Progenitor cell of endocrine pancreas (in vitro differentiated cells): ENCODE measurements around the gene TMC4. TPM values are rescaled to one million over a fixed set of nuclear protein-coding genes. Genes with fewer than 3 reads are reported as not detected.

Experiments
- DNase-seq: peaks from one replicate; pipeline ENCODE4 v3.0.0; 2021; ENCODE audit warnings: low spot score; ENCODE audit not compliant: unreplicated experiment
- H3K27ac Mint-ChIP-seq: 2 replicates; pipeline ENCODE4 v1.8.0; 2021; ENCODE audit warnings: mild to moderate bottlenecking, moderate library complexity, mixed read lengths
- H3K27me3 Mint-ChIP-seq: 2 replicates; pipeline ENCODE4 v1.8.0; 2021; ENCODE audit warnings: mixed read lengths
- H3K36me3 Mint-ChIP-seq: 2 replicates; pipeline ENCODE4 v1.8.0; 2022; ENCODE audit warnings: mixed read lengths; ENCODE audit not compliant: insufficient read depth
- H3K4me1 Mint-ChIP-seq: 2 replicates; pipeline ENCODE4 v1.8.0; 2021; ENCODE audit warnings: low read depth, mixed read lengths
- H3K4me3 Mint-ChIP-seq: 2 replicates; pipeline ENCODE4 v1.8.0; 2021; ENCODE audit warnings: low read depth, mild to moderate bottlenecking, moderate library complexity, mixed read lengths
- H3K9me3 Mint-ChIP-seq: 2 replicates; pipeline ENCODE4 v1.8.0; 2021; ENCODE audit warnings: low read depth, mixed read lengths
- CTCF ChIP-seq: fragments of 200-600 bp; sonication (generic); IDR thresholded peaks from one replicate; pipeline ENCODE4 v1.5.0; 2021; ENCODE audit warnings: antibody characterized with exemption, mild to moderate bottlenecking; ENCODE audit not compliant: unreplicated experiment
- total RNA-seq: library from RNA; stranded (reverse); gene quantifications from 2 replicates; pipeline ENCODE4 v1.2.1, GENCODE V29; 2021

The TMC4 gene
- total RNA-seq, 1 donor from 2014 or later: 125 TPM

DNA sequence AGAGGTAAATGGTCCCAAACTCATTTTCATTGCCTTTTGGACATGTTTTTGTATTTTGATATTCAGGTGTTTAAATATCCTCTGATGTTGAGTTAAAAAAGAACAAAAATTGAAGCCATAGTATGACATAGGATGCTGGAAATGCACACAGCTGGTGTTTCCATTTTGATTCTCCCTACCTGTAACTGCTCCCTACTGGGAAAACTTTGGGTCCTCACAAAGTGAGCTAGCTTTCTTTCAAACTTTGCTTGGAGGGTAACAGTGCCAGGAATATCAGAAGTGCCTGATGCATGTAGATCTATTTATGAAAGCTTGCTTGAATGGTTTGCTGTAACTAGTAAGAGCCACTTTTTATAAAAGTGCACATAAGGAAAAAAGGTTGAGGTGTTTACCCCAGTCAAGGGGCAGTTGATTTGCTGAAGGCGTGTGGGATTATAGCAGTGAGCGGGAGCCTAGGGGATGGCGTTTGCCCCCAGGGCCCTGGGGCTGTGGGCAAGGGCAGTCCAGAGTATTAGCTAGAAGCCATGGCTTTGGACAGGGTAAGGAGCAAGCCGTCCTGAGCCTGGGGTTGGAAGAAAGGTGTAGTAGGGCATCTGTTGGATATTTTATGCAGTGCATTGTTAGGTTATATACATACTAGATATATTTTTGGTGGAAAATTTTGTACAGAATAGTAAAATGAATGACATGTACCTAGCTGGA is 32.0 kb upstream of the TMC4 start:
- Mint-ChIP-seq H3K9me3 (no peaks in the 10 kb centered on the region), H3K4me3 (no peak overlapping the region), H3K4me1 (peaks cover 51% of the 10 kb centered on the region), H3K27me3 (no peaks in the 10 kb centered on the region), H3K27ac (peak overlapping the region; percentile 22), H3K36me3 (peaks cover 31% of the 10 kb centered on the region)
- TF ChIP-seq CTCF: no peak
- no peak for DNase-seq

- peaks cover 36% of the 10 kb centered on the region for H3K4me1 Mint-ChIP-seq
- H3K36me3 Mint-ChIP-seq: peaks cover 31% of the 10 kb centered on the region
- H3K27ac Mint-ChIP-seq: peak overlapping the region; percentile 90
- H3K9me3 Mint-ChIP-seq: no peaks in the 10 kb centered on the region
- H3K4me3 Mint-ChIP-seq: peak overlapping the region; percentile 92
- TF ChIP-seq CTCF: no peak
- H3K27me3 Mint-ChIP-seq: no peaks in the 10 kb centered on the region
- DNase-seq: no peak
Observed at GRCh38 chr19:54203151-54203611, 30.2 kb upstream of the TMC4 start.

DNA sequence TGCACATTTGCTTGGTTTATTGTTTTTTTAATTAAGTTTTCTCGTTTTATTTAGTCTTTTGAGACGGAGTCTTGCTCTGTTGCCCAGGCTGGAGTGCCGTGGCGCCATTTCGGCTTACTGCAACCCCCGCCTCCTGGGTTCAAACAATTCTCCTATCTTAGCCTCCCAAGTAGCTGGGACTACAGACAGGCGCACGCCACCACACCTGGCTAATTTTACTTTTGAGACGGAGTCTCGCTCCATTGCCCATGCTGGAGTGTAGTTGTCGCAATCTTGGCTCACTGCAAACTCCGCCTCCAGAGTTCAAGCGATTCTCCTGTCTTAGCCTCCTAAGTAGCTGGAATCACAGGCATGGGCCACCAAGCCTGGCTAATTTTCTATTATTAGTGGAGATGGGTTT is 29.0 kb upstream of the TMC4 start:
- H3K4me3 Mint-ChIP-seq: peak overlapping the region; percentile 92
- H3K27me3 Mint-ChIP-seq: no peaks in the 10 kb centered on the region
- no peak for DNase-seq
- H3K4me1 Mint-ChIP-seq: peaks cover 32% of the 10 kb centered on the region
- peak overlapping the region; percentile 100 for H3K27ac Mint-ChIP-seq
- no peaks in the 10 kb centered on the region for H3K9me3 Mint-ChIP-seq
- peaks cover 26% of the 10 kb centered on the region for H3K36me3 Mint-ChIP-seq
- no peak for TF ChIP-seq CTCF

DNA sequence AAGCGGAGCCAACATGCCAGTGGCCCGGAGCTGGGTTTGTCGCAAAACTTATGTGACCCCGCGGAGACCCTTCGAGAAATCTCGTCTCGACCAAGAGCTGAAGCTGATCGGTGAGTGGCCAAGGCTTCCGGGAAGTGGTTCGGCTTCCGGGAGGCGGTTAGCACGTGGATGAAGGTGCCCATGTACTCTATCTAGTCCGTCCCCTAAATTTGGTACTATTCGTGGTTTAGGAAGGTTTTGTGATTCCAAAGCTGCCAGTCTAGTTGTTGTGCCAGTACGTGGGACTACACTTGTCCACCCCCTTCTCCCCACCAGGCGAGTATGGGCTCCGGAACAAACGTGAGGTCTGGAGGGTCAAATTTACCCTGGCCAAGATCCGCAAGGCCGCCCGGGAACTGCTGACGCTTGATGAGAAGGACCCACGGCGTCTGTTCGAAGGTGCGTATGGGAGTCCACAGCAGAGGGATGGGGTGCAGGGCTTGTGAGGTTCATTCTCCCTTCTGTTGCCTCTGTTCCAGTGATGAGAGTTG is 28.3 kb upstream of the TMC4 start:
- TF ChIP-seq CTCF: no peak
- Mint-ChIP-seq H3K4me3 (peak overlapping the region; percentile 92), H3K27ac (peak overlapping the region; percentile 100), H3K9me3 (no peaks in the 10 kb centered on the region), H3K36me3 (peaks cover 21% of the 10 kb centered on the region), H3K27me3 (no peaks in the 10 kb centered on the region), H3K4me1 (peaks cover 32% of the 10 kb centered on the region)
- no peak for DNase-seq

DNA sequence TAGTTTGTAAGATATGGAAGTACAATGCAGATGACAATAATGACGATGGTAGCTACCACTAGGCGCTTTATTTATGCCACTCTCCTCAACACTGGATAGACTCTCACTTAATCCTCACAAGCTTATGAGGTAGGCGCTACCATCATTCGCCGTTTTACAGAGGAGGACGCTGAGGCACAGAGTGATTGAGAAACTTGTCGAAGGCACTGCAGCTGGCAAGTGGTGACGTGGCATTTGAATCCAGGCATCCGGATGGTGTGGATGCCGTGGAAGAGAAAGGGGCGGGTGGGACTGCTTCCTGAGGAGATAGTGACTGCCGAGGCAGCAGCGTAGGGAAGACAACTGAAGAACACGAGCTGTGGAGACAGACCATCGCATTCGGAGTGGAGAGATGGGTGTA is 26.4 kb upstream of the TMC4 start:
- peaks cover 19% of the 10 kb centered on the region for H3K36me3 Mint-ChIP-seq
- peak overlapping the region; percentile 90 for H3K27ac Mint-ChIP-seq
- DNase-seq: no peak
- TF ChIP-seq CTCF: no peak
- H3K27me3 Mint-ChIP-seq: no peaks in the 10 kb centered on the region
- H3K9me3 Mint-ChIP-seq: no peaks in the 10 kb centered on the region
- peaks cover 27% of the 10 kb centered on the region for H3K4me1 Mint-ChIP-seq
- H3K4me3 Mint-ChIP-seq: peak overlapping the region; percentile 58
